Body of pancreas (tissue), 4 donors: ENCODE measurements around the gene PKP2. TPM values are rescaled to one million over a fixed set of nuclear protein-coding genes. Genes with fewer than 3 reads are reported as not detected.

Source experiments
- ATAC-seq: fragments of 150-250 bp; one replicate; pipeline ENCODE4 v1.9.1; 2016
- DNase-seq, 4 donors: peaks; one replicate each; pipeline ENCODE4 v3.0.0-alpha.2; 2019
- H3K27ac ChIP-seq, 4 donors: fragments of 200-600 bp; sonication (generic); 1 replicate in 3 of 4; 2 replicates in 1 of 4; pipeline versions ENCODE4 v1.5.1 to v1.6.1; 2016 to 2019; ENCODE audit warnings: mild to moderate bottlenecking in 1 of 4, mixed read lengths in 1 of 4, moderate library complexity in 1 of 4
- H3K27me3 ChIP-seq, 2 donors: fragments of 200-600 bp; sonication (generic); one replicate each; pipeline ENCODE4 v1.6.0; 2016; ENCODE audit warnings: mild to moderate bottlenecking in 1 of 2
- H3K36me3 ChIP-seq, 2 donors: fragments of 200-600 bp; sonication (generic); replicated peaks in 1 of 2; 2 replicates each; pipeline ENCODE4 v1.5.1; 2016; ENCODE audit warnings: low read depth in 2 of 2; ENCODE audit not compliant: insufficient read depth in 1 of 2
- H3K4me1 ChIP-seq: fragments of 200-600 bp; sonication (generic); one replicate; pipeline ENCODE4 v1.6.0; 2016
- H3K4me3 ChIP-seq, 2 donors: fragments of 200-600 bp; sonication (generic); 1 replicate in 1 of 2; 2 replicates in 1 of 2; pipeline ENCODE4 v1.5.1; 2016 to 2019
- H3K9me3 ChIP-seq, 3 donors: fragments of 200-600 bp; sonication (generic); 1 replicate in 2 of 3; 2 replicates in 1 of 3; pipeline ENCODE4 v1.5.1; 2016
- POLR2A ChIP-seq, 3 donors: fragments of 450-650 bp; IDR thresholded peaks; one replicate each; pipeline ENCODE4 v1.6.1; 2016; ENCODE audit warnings: antibody characterized with exemption in 3 of 3, mild to moderate bottlenecking in 2 of 3
- WGBS, 2 donors: methylation state at CpG; one replicate each; pipeline ENCODE4 v1.1.5; 2017; 5-methylcytosine and 5-hydroxymethylcytosine counted together
- intact Hi-C: fragments of 100-400 bp; cut with DNase I; formaldehyde crosslinking; loops from one replicate; pipeline ENCODE4 v1.15.1; 2023
- total RNA-seq, 2 donors: library from RNA; depleted of rRNA; stranded (reverse); fragments of >200 nt; gene quantifications; one replicate each; pipeline ENCODE4 v1.1.0, GENCODE V29; 2016
- TF ChIP-seq, protein P1 (sequence below), 7 experiments: fragments of 450-650 bp in 4 of 7; fragments of 200-600 bp in 3 of 7; sonication (generic) in 3 of 7; IDR thresholded peaks; one replicate each; pipeline ENCODE4 v1.5.1; 2016 to 2019; ENCODE audit warnings: antibody characterized with exemption in 7 of 7

PKP2 gene
- total RNA-seq, 2 donors from 2014 or later = 6.9 to 31.9 TPM

GRCh38 chr12:32897687-32898573 lies 1.4 kb upstream of the PKP2 start:
- peak overlapping the region; percentile 77 to 88 (median 84) for H3K27ac ChIP-seq

DNA sequence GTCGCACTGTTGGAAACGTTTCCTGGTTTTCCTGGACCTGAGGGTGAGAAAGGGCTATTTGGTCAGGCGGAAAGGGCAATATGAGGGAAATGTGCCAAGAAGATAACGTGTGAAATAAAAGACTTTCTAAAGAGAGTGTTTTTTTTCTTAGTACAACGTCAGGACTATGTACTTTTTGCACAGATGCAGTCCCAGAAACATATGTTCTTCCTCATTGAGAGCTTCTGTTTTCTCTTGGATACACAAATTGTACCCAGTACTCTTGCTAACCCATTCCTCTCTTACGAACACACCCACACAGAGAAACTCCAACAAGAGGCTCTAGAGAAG lies 669 bp upstream of the PKP2 start:
- Histone ChIP-seq H3K27ac (peak overlapping the region; percentile 77 to 88 (median 84)), H3K4me1 (peaks cover 54% of the 10 kb centered on the region)
- 1 to 5% methylated on average over 6 of the region's 6 CpGs for WGBS, 2 donors

More at GRCh38 chr12:32897687-32898573, 1.4 kb upstream of the PKP2 start:
- TF ChIP-seq, protein P1, sequence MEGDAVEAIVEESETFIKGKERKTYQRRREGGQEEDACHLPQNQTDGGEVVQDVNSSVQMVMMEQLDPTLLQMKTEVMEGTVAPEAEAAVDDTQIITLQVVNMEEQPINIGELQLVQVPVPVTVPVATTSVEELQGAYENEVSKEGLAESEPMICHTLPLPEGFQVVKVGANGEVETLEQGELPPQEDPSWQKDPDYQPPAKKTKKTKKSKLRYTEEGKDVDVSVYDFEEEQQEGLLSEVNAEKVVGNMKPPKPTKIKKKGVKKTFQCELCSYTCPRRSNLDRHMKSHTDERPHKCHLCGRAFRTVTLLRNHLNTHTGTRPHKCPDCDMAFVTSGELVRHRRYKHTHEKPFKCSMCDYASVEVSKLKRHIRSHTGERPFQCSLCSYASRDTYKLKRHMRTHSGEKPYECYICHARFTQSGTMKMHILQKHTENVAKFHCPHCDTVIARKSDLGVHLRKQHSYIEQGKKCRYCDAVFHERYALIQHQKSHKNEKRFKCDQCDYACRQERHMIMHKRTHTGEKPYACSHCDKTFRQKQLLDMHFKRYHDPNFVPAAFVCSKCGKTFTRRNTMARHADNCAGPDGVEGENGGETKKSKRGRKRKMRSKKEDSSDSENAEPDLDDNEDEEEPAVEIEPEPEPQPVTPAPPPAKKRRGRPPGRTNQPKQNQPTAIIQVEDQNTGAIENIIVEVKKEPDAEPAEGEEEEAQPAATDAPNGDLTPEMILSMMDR (IDR thresholded peaks at IDR 0.05) = no peak
- no peak for TF ChIP-seq POLR2A (IDR thresholded peaks at IDR 0.05)
- H3K4me1 ChIP-seq = peaks cover 50% of the 10 kb centered on the region
- H3K27me3 ChIP-seq = no peaks in the 10 kb centered on the region
- ATAC-seq = no peak
- no peaks in the 10 kb centered on the region for H3K36me3 ChIP-seq
- no peak for DNase-seq
- intact Hi-C loops = no loop called here
- H3K4me3 ChIP-seq = no peak overlapping the region
- 36 to 47% methylated on average over 10 of the region's 10 CpGs for WGBS, 2 donors
- H3K9me3 ChIP-seq = no peaks in the 10 kb centered on the region

DNA sequence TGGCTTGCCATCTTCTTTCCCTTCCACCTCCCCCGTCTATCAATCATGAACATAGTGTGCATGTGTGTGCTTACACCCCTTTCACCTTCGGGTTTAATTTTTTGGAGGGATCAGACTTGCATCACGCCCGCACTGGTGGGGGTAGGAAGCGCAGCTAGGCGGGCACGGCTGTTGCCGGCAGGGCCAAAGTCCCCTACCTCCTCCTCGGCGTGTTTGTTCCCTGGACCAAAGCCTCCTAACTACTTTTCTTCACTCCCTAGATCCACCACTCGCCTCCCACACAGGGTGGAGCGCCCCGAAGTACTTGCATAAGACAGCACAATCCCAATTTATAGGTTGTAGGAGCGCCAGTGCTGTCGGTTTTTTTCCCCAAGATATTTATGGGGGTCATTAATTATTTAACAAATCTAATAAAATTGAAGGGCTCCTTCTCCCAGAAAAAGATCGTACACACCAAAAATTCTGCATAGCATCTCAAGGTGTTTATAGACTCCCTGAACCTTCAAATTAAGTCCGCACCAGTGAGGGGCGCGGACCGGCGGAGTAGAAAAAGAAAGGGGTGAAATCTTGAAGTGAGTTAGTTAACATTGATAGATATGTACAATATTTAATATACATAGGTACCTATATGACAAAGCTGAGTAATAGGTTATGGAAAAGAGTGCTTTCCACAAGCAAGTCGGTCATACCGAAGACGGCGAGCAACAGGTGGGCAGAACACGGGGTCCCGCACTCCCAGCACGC lies 717 bp downstream of the PKP2 start:
- 0 to 3% methylated on average over 28 of the region's 28 CpGs for WGBS, 2 donors
- H3K4me1 ChIP-seq = peaks cover 49% of the 10 kb centered on the region
- ATAC-seq (peak; percentile 10), DNase-seq (peak; percentile 29 to 61 (median 39))
- peak overlapping the region; percentile 77 to 88 (median 84) for H3K27ac ChIP-seq
- intact Hi-C loops = no loop called here
- H3K27me3 ChIP-seq = no peaks in the 10 kb centered on the region
- H3K4me3 ChIP-seq = peak overlapping the region; percentile 46 to 86
- TF ChIP-seq, protein P1 (IDR thresholded peaks at IDR 0.05) = peak in 4 of 7 experiments; percentile 33 to 53 (median 49)
- no peak for TF ChIP-seq POLR2A (IDR thresholded peaks at IDR 0.05)
- H3K9me3 ChIP-seq = no peaks in the 10 kb centered on the region
- H3K36me3 ChIP-seq = no peaks in the 10 kb centered on the region

More for the DNA sequence above, 669 bp upstream of the PKP2 start:
- no peaks in the 10 kb centered on the region for H3K27me3 ChIP-seq
- ATAC-seq = no peak
- intact Hi-C loops = no loop called here
- peak overlapping the region; percentile 6 to 11 for H3K4me3 ChIP-seq
- no peaks in the 10 kb centered on the region for H3K36me3 ChIP-seq
- peak in 1 of 3 donors; percentile 39 for TF ChIP-seq POLR2A (IDR thresholded peaks at IDR 0.05)
- TF ChIP-seq, protein P1 (IDR thresholded peaks at IDR 0.05) = no peak
- no peaks in the 10 kb centered on the region for H3K9me3 ChIP-seq
- DNase-seq = no peak

- H3K4me3 ChIP-seq = no peak overlapping the region
- peak overlapping the region in 3 of 4 donors; percentile 20 to 87 (median 50) for H3K27ac ChIP-seq
These were observed 2.0 kb downstream of the PKP2 start for GRCh38 chr12:32894566-32894965.

More at GRCh38 chr12:32894566-32894965, 2.0 kb downstream of the PKP2 start:
- TF ChIP-seq, protein P1 (IDR thresholded peaks at IDR 0.05) = no peak
- H3K9me3 ChIP-seq = no peaks in the 10 kb centered on the region
- 60 to 74% methylated on average over 2 of the region's 2 CpGs for WGBS, 2 donors
- no peaks in the 10 kb centered on the region for H3K27me3 ChIP-seq
- intact Hi-C loops = no loop called here
- H3K36me3 ChIP-seq = no peaks in the 10 kb centered on the region
- peaks cover 49% of the 10 kb centered on the region for H3K4me1 ChIP-seq
- ATAC-seq (no peak), DNase-seq (no peak)
